OCI-LY3 (cell line): Measurements from ENCODE around the gene BFSP1.
A peak's percentile ranks its signal among the peaks of the same experiment; 100 is the strongest.

Source experiments
- H2AFZ ChIP-seq: fragments of 200-600, 300-600 bp; shearing (Covaris generic); 2 replicates; pipeline ENCODE4 v1.6.0; 2014; ENCODE audit warnings: antibody characterized with exemption, low read depth, low read length
- H3K27ac ChIP-seq: fragments of 200-600, 300-600 bp; sonication (generic); 2 replicates; pipeline ENCODE4 v1.5.1; 2014; ENCODE audit warnings: mild to moderate bottlenecking, low read length, moderate library complexity, mixed read lengths
- H3K27me3 ChIP-seq: fragments of 200-600, 300-600 bp; sonication (generic); 2 replicates; pipeline ENCODE4 v1.6.1; 2014; ENCODE audit warnings: low read depth, low read length, mixed read lengths
- H3K36me3 ChIP-seq: fragments of 200-600, 300-600 bp; sonication (generic); replicated peaks from 2 replicates; pipeline ENCODE3; 2014; ENCODE audit warnings: low read depth, low read length, mixed read lengths
- H3K4me1 ChIP-seq: fragments of 300-600, 200-600 bp; sonication (generic); 2 replicates; pipeline ENCODE4 v1.6.1; 2014; ENCODE audit warnings: low read length, mixed read lengths
- H3K4me2 ChIP-seq: fragments of 200-600, 300-600 bp; sonication (generic); 2 replicates; pipeline ENCODE4 v1.6.1; 2014; ENCODE audit warnings: low read length, mixed read lengths
- H3K4me3 ChIP-seq: fragments of 300-600, 200-600 bp; sonication (generic); 2 replicates; pipeline ENCODE4 v1.5.1; 2014; ENCODE audit warnings: antibody characterized with exemption, mild to moderate bottlenecking, low read length, moderate library complexity
- H3K79me2 ChIP-seq: fragments of 300-600, 200-600 bp; shearing (Covaris generic); 2 replicates; pipeline ENCODE4 v1.6.1; 2014; ENCODE audit warnings: mild to moderate bottlenecking, low read length, mixed read lengths
- H3K9ac ChIP-seq: fragments of 300-600, 200-600 bp; shearing (Covaris generic); 2 replicates; pipeline ENCODE4 v1.6.0; 2014; ENCODE audit warnings: mild to moderate bottlenecking, low read length, moderate library complexity
- H3K9me3 ChIP-seq: fragments of 200-600, 300-600 bp; shearing (Covaris generic); 2 replicates; pipeline ENCODE4 v1.6.1; 2014; ENCODE audit warnings: low read length, mixed read lengths; ENCODE audit not compliant: insufficient read depth
- H4K20me1 ChIP-seq: fragments of 200-600, 300-600 bp; sonication (generic); 2 replicates; pipeline ENCODE4 v1.6.1; 2016; ENCODE audit warnings: low read length, mixed read lengths; ENCODE audit not compliant: insufficient read depth
- EZH2phosphoT487 ChIP-seq: fragments of 200-600 bp; shearing (Covaris generic); IDR thresholded peaks from 2 replicates; pipeline ENCODE4 v1.6.1; 2018; ENCODE audit warnings: antibody characterized with exemption, mixed run types, low read depth
- TF ChIP-seq, protein P1 (sequence below): fragments of 200-600, 300-600 bp; sonication (generic); IDR thresholded peaks from 2 replicates; pipeline ENCODE4 v1.5.1; 2014; ENCODE audit warnings: antibody characterized with exemption, low read length, low read depth

The BFSP1 gene

DNA sequence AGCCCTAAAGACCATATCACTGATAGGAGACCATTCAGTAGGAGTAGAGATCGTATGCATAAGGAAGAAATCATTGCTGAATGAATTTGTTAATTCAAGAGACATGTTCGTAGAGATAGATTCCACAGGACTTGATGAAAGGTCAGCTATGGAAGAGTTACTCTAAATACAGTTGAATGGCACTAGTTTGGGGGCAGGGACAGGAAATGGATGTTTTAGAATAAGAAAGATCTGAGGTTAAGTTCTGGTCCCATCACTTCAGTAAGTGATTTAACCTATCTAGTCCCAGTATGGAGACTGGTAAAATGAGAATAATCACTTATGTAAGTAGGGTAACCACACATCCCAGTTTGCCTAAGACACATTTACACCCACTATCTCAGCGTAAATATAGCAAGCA is 2.9 kb upstream of the BFSP1 start:
- Histone ChIP-seq H3K9me3 (no peaks in the 10 kb centered on the region), H3K27me3 (0 out of 2 replicates have a peak, but pooled peaks cover 12% of the 10 kb centered on the region), H3K79me2 (no peaks in the 10 kb centered on the region), H3K4me3 (no peak overlapping the region), H3K27ac (no peak overlapping the region), H3K9ac (no peak overlapping the region), H4K20me1 (peaks cover 2% of the 10 kb centered on the region; the same call in 1 of the 2 replicates), H3K4me1 (peaks cover 36% of the 10 kb centered on the region), H3K4me2 (no peak overlapping the region), H2AFZ (no peak overlapping the region), H3K36me3 (no peaks in the 10 kb centered on the region)
- no peak for TF ChIP-seq EZH2phosphoT487
- TF ChIP-seq, protein P1, sequence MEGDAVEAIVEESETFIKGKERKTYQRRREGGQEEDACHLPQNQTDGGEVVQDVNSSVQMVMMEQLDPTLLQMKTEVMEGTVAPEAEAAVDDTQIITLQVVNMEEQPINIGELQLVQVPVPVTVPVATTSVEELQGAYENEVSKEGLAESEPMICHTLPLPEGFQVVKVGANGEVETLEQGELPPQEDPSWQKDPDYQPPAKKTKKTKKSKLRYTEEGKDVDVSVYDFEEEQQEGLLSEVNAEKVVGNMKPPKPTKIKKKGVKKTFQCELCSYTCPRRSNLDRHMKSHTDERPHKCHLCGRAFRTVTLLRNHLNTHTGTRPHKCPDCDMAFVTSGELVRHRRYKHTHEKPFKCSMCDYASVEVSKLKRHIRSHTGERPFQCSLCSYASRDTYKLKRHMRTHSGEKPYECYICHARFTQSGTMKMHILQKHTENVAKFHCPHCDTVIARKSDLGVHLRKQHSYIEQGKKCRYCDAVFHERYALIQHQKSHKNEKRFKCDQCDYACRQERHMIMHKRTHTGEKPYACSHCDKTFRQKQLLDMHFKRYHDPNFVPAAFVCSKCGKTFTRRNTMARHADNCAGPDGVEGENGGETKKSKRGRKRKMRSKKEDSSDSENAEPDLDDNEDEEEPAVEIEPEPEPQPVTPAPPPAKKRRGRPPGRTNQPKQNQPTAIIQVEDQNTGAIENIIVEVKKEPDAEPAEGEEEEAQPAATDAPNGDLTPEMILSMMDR = no peak

DNA sequence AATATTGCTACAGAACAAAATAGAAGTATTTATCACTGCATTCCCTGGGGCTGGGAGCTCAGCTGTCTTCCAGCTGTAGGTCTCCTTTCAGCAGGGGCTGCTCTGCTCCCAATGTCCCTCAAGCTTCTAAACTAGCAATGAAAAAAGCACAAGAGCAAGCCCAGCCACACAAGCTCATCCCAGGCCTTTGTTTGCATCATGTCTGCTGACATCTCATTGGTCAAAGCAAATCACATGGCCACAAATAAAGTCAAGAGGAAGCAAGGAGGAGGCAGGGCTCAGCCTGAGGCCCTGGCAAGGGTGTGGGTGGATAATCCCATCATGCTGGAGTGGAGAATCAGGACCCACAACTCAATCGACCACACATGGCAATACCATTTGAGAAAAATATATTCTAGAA is 2.2 kb upstream of the BFSP1 start:
- Histone ChIP-seq H2AFZ (no peak overlapping the region), H3K36me3 (no peaks in the 10 kb centered on the region), H3K4me3 (no peak overlapping the region), H3K4me1 (peaks cover 29% of the 10 kb centered on the region), H3K9me3 (no peaks in the 10 kb centered on the region), H3K27me3 (0 out of 2 replicates have a peak, but pooled peaks cover 12% of the 10 kb centered on the region), H3K9ac (no peak overlapping the region), H3K79me2 (no peaks in the 10 kb centered on the region), H3K27ac (no peak overlapping the region), H3K4me2 (0 out of 2 replicates have a peak overlapping the region, but pooled peaks have one; percentile 1), H4K20me1 (peaks cover 2% of the 10 kb centered on the region; the same call in 1 of the 2 replicates)
- no peak for TF ChIP-seq EZH2phosphoT487
- TF ChIP-seq, protein P1 = no peak

- no peaks in the 10 kb centered on the region for H3K9me3 ChIP-seq
- TF ChIP-seq, protein P1 = no peak
- no peak for TF ChIP-seq EZH2phosphoT487
- no peaks in the 10 kb centered on the region for H3K79me2 ChIP-seq
- peak overlapping the region; percentile 82 for H3K4me2 ChIP-seq
- H4K20me1 ChIP-seq = peaks cover 1% of the 10 kb centered on the region; the same call in 1 of the 2 replicates
- H3K4me1 ChIP-seq = peaks cover 12% of the 10 kb centered on the region
- H3K4me3 ChIP-seq = peak overlapping the region; percentile 79
- no peaks in the 10 kb centered on the region for H3K36me3 ChIP-seq
- H2AFZ ChIP-seq = peak overlapping the region; percentile 75
- 0 out of 2 replicates have a peak, but pooled peaks cover 10% of the 10 kb centered on the region for H3K27me3 ChIP-seq
- peak overlapping the region; percentile 62 for H3K9ac ChIP-seq
- no peak overlapping the region for H3K27ac ChIP-seq
Observed at GRCh38 chr20:17531665-17532025, 466 bp upstream of the BFSP1 start.

GRCh38 chr20:17530153-17530552 is 1.0 kb downstream of the BFSP1 start:
- Histone ChIP-seq H2AFZ (peak overlapping the region; percentile 56; the same call in 1 of the 2 replicates), H3K27me3 (0 out of 2 replicates have a peak, but pooled peaks cover 10% of the 10 kb centered on the region), H3K9ac (no peak overlapping the region), H4K20me1 (no peaks in the 10 kb centered on the region), H3K79me2 (no peaks in the 10 kb centered on the region), H3K9me3 (no peaks in the 10 kb centered on the region), H3K27ac (no peak overlapping the region), H3K4me2 (peak overlapping the region; percentile 82), H3K4me3 (peak overlapping the region; percentile 79), H3K4me1 (peaks cover 12% of the 10 kb centered on the region), H3K36me3 (no peaks in the 10 kb centered on the region)
- TF ChIP-seq, protein P1 = no peak
- no peak for TF ChIP-seq EZH2phosphoT487
